Esophagus squamous epithelium (tissue), 5 donors: ENCODE data around the gene TSPAN18. TPM values are rescaled to one million over a fixed set of nuclear protein-coding genes. Genes with fewer than 3 reads are reported as not detected.
A peak's percentile ranks its signal among the peaks of the same experiment; 100 is the strongest.

Source experiments
- DNase-seq: peaks from one replicate; lab custom pipeline; 2025; lab: John Stamatoyannopoulos, UW
- H3K27ac ChIP-seq, 4 donors: fragments of 200-600 bp; sonication (generic); one replicate each; pipeline ENCODE4 v1.5.1; 2016 to 2019; ENCODE audit warnings: mild to moderate bottlenecking in 1 of 4
- H3K27me3 ChIP-seq, 4 donors: fragments of 200-600 bp; sonication (generic); 1 replicate in 3 of 4; 2 replicates in 1 of 4; pipeline versions ENCODE4 v1.5.1 to v1.6.0; 2017 to 2021; ENCODE audit warnings: antibody characterized with exemption in 1 of 4
- H3K36me3 ChIP-seq, 3 donors: fragments of 200-600 bp; sonication (generic); one replicate each; pipeline ENCODE4 v1.5.1; 2016 to 2019
- H3K4me1 ChIP-seq, 3 donors: fragments of 200-600 bp; sonication (generic); one replicate each; pipeline ENCODE4 v1.5.1; 2017 to 2019
- H3K4me3 ChIP-seq, 4 donors: fragments of 200-600 bp; sonication (generic); 1 replicate in 3 of 4; 2 replicates in 1 of 4; pipeline ENCODE4 v1.5.1; 2016 to 2019; ENCODE audit warnings: mild to moderate bottlenecking in 2 of 4, moderate library complexity in 1 of 4
- H3K9me3 ChIP-seq, 3 donors: fragments of 200-600 bp; sonication (generic); one replicate each; pipeline ENCODE4 v1.5.1; 2016 to 2019
- POLR2A ChIP-seq, 4 donors: fragments of 450-650 bp; IDR thresholded peaks; one replicate each; pipeline ENCODE4 v1.6.1; 2017; ENCODE audit warnings: antibody characterized with exemption in 4 of 4, mild to moderate bottlenecking in 4 of 4, moderate library complexity in 3 of 4
- WGBS, 2 donors: methylation state at CpG; one replicate each; pipeline ENCODE4 v1.1.5; 2018; 5-methylcytosine and 5-hydroxymethylcytosine counted together
- intact Hi-C: fragments of 100-400 bp; cut with DNase I; formaldehyde crosslinking; loops from one replicate; pipeline ENCODE4 v1.15.0; 2022
- total RNA-seq, 4 donors: library from RNA; depleted of rRNA; stranded (reverse); fragments of >200 nt; gene quantifications; one replicate each; pipeline ENCODE4 v1.1.0, GENCODE V29; 2016
- TF ChIP-seq, protein P1 (sequence below), 6 experiments: fragments of 450-650 bp in 4 of 6; fragments of 200-600 bp in 2 of 6; sonication (generic) in 2 of 6; IDR thresholded peaks; one replicate each; pipeline ENCODE4 v1.5.1; 2016 to 2019; ENCODE audit warnings: antibody characterized with exemption in 6 of 6, mild to moderate bottlenecking in 4 of 6, moderate library complexity in 4 of 6
- donor health status: DM: yes; HTN: yes; CAD: no.

Gene TSPAN18
- total RNA-seq, 4 donors from 2014 or later = 0.80 to 4.4 (median 2.0) TPM

DNA sequence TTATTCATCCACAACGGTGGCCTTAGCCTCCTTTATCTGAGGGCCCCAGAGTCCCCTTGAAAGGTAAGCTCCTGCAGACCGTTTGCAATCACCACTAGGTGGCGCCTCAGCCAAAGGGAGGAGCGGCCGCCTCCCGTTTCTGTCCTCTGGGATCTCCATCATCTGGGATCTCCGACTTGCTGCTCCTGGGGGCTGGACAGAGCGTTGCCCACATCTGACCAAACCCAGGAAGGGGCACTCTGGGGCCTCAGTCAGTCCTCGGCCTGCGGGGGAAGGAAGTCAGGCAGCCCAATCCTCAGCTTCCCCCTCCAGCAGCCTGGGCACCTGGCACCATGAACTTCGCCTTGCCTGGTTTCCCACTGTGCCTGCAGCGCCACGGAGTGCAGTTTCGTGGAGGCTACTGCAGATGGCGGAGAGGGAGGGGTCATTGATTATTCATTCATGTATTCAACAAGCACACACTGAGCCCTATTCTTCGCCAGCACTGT, 200.5 kb downstream of the TSPAN18 start:
- Histone ChIP-seq H3K9me3 (no peaks in the 10 kb centered on the region), H3K4me3 (no peak overlapping the region), H3K36me3 (no peaks in the 10 kb centered on the region), H3K4me1 (no peaks in the 10 kb centered on the region), H3K27me3 (peaks cover 0 to 9% (median 0%) of the 10 kb centered on the region in 4 donors), H3K27ac (no peak overlapping the region)
- intact Hi-C loops = no loop called here
- WGBS, 2 donors = 17 to 20% methylated on average over 2 to 3 of the region's 16 CpGs
- DNase-seq = no peak
- TF ChIP-seq POLR2A (IDR thresholded peaks at IDR 0.05) = no peak
- TF ChIP-seq, protein P1, sequence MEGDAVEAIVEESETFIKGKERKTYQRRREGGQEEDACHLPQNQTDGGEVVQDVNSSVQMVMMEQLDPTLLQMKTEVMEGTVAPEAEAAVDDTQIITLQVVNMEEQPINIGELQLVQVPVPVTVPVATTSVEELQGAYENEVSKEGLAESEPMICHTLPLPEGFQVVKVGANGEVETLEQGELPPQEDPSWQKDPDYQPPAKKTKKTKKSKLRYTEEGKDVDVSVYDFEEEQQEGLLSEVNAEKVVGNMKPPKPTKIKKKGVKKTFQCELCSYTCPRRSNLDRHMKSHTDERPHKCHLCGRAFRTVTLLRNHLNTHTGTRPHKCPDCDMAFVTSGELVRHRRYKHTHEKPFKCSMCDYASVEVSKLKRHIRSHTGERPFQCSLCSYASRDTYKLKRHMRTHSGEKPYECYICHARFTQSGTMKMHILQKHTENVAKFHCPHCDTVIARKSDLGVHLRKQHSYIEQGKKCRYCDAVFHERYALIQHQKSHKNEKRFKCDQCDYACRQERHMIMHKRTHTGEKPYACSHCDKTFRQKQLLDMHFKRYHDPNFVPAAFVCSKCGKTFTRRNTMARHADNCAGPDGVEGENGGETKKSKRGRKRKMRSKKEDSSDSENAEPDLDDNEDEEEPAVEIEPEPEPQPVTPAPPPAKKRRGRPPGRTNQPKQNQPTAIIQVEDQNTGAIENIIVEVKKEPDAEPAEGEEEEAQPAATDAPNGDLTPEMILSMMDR (IDR thresholded peaks at IDR 0.05) = peak; percentile 75 to 87 (median 80)

DNA sequence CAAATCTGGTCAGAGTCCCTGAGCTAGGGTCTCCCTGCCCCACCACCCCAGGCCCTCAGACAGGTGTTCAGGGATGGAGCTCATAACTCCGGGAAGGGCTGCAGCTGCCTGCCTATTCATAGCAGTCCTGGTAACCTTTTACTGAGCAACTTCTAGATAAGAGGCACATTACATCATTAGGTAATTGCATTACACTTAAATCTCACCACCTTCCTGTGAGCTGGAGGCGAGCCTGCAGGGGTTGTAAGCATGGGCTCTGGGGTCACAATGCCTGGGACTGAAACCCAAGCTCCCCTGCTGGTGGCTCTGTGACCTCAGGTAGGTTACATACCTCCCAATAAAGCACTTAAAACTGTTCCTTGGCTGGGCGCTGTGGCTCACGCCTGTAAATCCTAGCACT, 201.4 kb downstream of the TSPAN18 start:
- Histone ChIP-seq H3K4me3 (no peak overlapping the region), H3K36me3 (no peaks in the 10 kb centered on the region), H3K27me3 (peaks cover 0 to 9% (median 0%) of the 10 kb centered on the region in 4 donors), H3K27ac (no peak overlapping the region), H3K4me1 (no peaks in the 10 kb centered on the region), H3K9me3 (no peaks in the 10 kb centered on the region)
- 83 to 86% methylated on average over 1 of the region's 4 CpGs for WGBS, 2 donors
- no peak for DNase-seq
- intact Hi-C loops = no loop called here
- TF ChIP-seq, protein P1 (IDR thresholded peaks at IDR 0.05) = no peak
- no peak for TF ChIP-seq POLR2A (IDR thresholded peaks at IDR 0.05)

- Histone ChIP-seq H3K4me3 (no peak overlapping the region), H3K27ac (no peak overlapping the region), H3K9me3 (no peaks in the 10 kb centered on the region), H3K36me3 (peaks cover 0 to 5% (median 0%) of the 10 kb centered on the region in 3 donors), H3K27me3 (peaks cover 0 to 9% (median 0%) of the 10 kb centered on the region in 4 donors), H3K4me1 (no peaks in the 10 kb centered on the region)
- DNase-seq = no peak
- intact Hi-C loops = no loop called here
- WGBS, 2 donors = 44 to 72% methylated on average over 1 to 2 of the region's 4 CpGs
- TF ChIP-seq, protein P1 (IDR thresholded peaks at IDR 0.05) = no peak
- TF ChIP-seq POLR2A (IDR thresholded peaks at IDR 0.05) = no peak
Measured at GRCh38 chr11:44928816-44929215, 202.1 kb downstream of the TSPAN18 start.

DNA sequence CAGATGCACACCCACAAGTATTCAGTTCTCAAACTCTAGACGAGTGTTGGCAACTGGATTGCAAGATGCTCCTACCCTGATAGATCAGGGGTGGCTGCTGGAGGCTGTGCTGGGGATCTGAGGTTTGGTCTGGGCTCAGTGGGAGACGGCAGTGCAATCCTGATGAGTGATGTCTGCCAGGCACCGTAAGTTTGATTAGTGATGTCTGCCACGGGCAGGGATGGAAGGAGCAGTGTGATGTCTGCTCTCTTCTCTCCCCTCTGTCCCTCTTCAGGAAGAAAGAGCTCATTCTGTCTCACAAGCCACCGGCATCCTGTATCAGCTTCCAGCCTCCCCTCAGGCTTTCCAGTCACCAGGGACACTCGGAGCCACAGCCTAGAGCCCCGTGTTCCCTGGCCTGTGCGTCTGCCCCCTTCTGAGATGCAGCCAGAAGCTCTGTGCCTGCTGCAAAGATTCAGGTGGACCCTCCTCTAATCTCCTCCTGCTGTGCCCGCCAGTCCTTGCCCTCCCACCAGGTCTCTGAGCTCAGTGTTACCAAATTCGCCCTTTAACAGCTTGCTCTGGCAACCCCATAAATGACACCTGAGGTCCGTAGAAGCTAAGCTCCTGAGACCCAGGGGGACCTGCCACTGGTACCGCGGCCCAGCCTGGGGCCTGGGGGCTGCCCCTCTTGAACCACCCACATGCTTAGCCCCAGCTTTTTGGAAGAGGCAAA, 204.0 kb downstream of the TSPAN18 start:
- no peaks in the 10 kb centered on the region for H3K4me1 ChIP-seq
- no peak overlapping the region for H3K27ac ChIP-seq
- no peaks in the 10 kb centered on the region for H3K9me3 ChIP-seq
- DNase-seq = no peak
- H3K27me3 ChIP-seq = peaks cover 0 to 9% (median 0%) of the 10 kb centered on the region in 4 donors
- H3K36me3 ChIP-seq = peaks cover 0 to 23% (median 0%) of the 10 kb centered on the region in 3 donors
- TF ChIP-seq, protein P1 (IDR thresholded peaks at IDR 0.05) = no peak
- no peak for TF ChIP-seq POLR2A (IDR thresholded peaks at IDR 0.05)
- intact Hi-C loops = loop anchor here (10.0 kb wide), 1 partner anchor 404 kb away; no protein-coding TSS in a partner anchor
- H3K4me3 ChIP-seq = no peak overlapping the region
- WGBS, 2 donors = 49 to 62% methylated on average over 6 to 10 of the region's 13 CpGs

DNA sequence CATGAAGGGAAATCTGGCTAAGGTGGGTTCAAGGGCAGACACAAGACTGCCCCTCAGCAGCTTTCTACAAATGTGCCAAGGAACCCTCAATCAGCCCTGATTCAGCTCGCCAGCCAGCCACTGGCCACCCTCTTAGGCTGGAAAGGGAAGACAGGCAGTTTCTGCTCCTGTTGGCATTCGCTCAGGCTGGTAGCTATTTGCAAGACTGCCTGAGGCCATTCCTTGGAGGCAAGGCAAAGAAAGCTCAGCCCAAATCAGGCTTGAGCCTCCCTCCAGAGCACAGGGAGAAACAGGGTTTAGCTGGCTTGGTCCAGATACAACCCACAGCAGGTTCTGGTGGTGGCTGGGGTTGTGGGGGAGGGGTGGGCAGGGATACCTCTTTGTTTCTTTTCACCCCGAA, 204.7 kb downstream of the TSPAN18 start:
- 82 to 100% methylated on average over 1 to 2 of the region's 3 CpGs for WGBS, 2 donors
- no peak overlapping the region for H3K4me3 ChIP-seq
- TF ChIP-seq POLR2A (IDR thresholded peaks at IDR 0.05) = no peak
- TF ChIP-seq, protein P1 (IDR thresholded peaks at IDR 0.05) = no peak
- H3K27me3 ChIP-seq = peaks cover 0 to 9% (median 0%) of the 10 kb centered on the region in 4 donors
- H3K36me3 ChIP-seq = peaks cover 0 to 23% (median 0%) of the 10 kb centered on the region in 3 donors
- no peaks in the 10 kb centered on the region for H3K9me3 ChIP-seq
- intact Hi-C loops = loop anchor here (10.0 kb wide), 1 partner anchor 403 kb away; no protein-coding TSS in a partner anchor
- peaks cover 0 to 3% (median 0%) of the 10 kb centered on the region in 3 donors for H3K4me1 ChIP-seq
- H3K27ac ChIP-seq = no peak overlapping the region
- DNase-seq = no peak
